CD14-positive monocyte (primary cell): ENCODE measurements around the gene DOCK4. TPM values are rescaled to one million over a fixed set of nuclear protein-coding genes. Genes with fewer than 3 reads are reported as not detected.

ENCODE experiments used
- DNase-seq, 3 donors: peaks; one replicate each; pipeline ENCODE4 v3.0.0-alpha.2; 2011 to 2022
- H2AFZ ChIP-seq: 2 replicates; pipeline ENCODE4 v1.6.0; 2012; ENCODE audit warnings: mild to moderate bottlenecking, low read depth, low read length, inconsistent platforms; ENCODE audit not compliant: insufficient read depth, poor library complexity, severe bottlenecking
- H3K27ac ChIP-seq, 2 donors: 1 replicate in 1 of 2; 2 replicates in 1 of 2; pipeline ENCODE4 v1.5.1; 2012 to 2013; ENCODE audit warnings: low read length in 2 of 2, control low read depth in 1 of 2, inconsistent platforms in 1 of 2, low read depth in 1 of 2, mild to moderate bottlenecking in 1 of 2
- H3K27me3 ChIP-seq, 2 donors: one replicate each; pipeline versions ENCODE4 v1.6.0 to v1.6.1; 2011 to 2013; ENCODE audit warnings: low read length in 2 of 2; ENCODE audit not compliant: control insufficient read depth in 2 of 2, insufficient read depth in 2 of 2
- H3K36me3 ChIP-seq, 2 donors: replicated peaks in 1 of 2; 1 replicate in 1 of 2; 2 replicates in 1 of 2; pipeline versions ENCODE4 v1.5.1 to v1.6.1; 2012 to 2013; ENCODE audit warnings: low read length in 2 of 2, control low read depth in 1 of 2, inconsistent platforms in 1 of 2, mild to moderate bottlenecking in 1 of 2; ENCODE audit not compliant: insufficient read depth in 2 of 2, control insufficient read depth in 1 of 2
- H3K4me1 ChIP-seq, 2 donors: 1 replicate in 1 of 2; 2 replicates in 1 of 2; pipeline versions ENCODE4 v1.5.1 to v1.6.1; 2012 to 2013; ENCODE audit warnings: low read length in 2 of 2, control low read depth in 1 of 2, inconsistent platforms in 1 of 2, mild to moderate bottlenecking in 1 of 2, moderate library complexity in 1 of 2; ENCODE audit not compliant: insufficient read depth in 2 of 2, control insufficient read depth in 1 of 2
- H3K4me2 ChIP-seq: replicated peaks from 2 replicates; pipeline ENCODE3; 2012; ENCODE audit warnings: low read length, moderate library complexity, mild to moderate bottlenecking; ENCODE audit not compliant: poor library complexity, severe bottlenecking; ENCODE audit errors: extremely low read depth
- H3K4me3 ChIP-seq, 3 experiments: fragments of 200-600 bp in 1 of 3; sonication (generic) in 1 of 3; replicated peaks in 1 of 3; 1 replicate in 2 of 3; 2 replicates in 1 of 3; pipeline ENCODE4 v1.5.1; 2011 to 2013; ENCODE audit warnings: low read length in 3 of 3, mild to moderate bottlenecking in 3 of 3, control low read depth in 2 of 3, low read depth in 2 of 3, inconsistent platforms in 1 of 3, moderate library complexity in 1 of 3
- H3K79me2 ChIP-seq: 2 replicates; pipeline ENCODE4 v1.6.0; 2012; ENCODE audit warnings: mild to moderate bottlenecking, control low read depth, inconsistent platforms, low read length, moderate library complexity; ENCODE audit not compliant: insufficient read depth
- H3K9ac ChIP-seq: 2 replicates; pipeline ENCODE4 v1.6.0; 2017; ENCODE audit warnings: low read length, mild to moderate bottlenecking; ENCODE audit not compliant: insufficient read depth, poor library complexity, severe bottlenecking
- H3K9me3 ChIP-seq, 2 donors: replicated peaks in 1 of 2; 1 replicate in 1 of 2; 2 replicates in 1 of 2; pipeline versions ENCODE4 v1.5.1 to v1.6.1; 2012 to 2013; ENCODE audit warnings: low read length in 2 of 2, control low read depth in 1 of 2; ENCODE audit not compliant: control insufficient read depth in 1 of 2, insufficient read depth in 1 of 2
- H4K20me1 ChIP-seq: 2 replicates; pipeline ENCODE4 v1.6.0; 2012; ENCODE audit warnings: mild to moderate bottlenecking, low read length, control low read depth, moderate library complexity; ENCODE audit not compliant: insufficient read depth
- H3K27ac Mint-ChIP-seq, 7 donors: one replicate each; pipeline ENCODE4 v1.8.0; 2020; ENCODE audit warnings: mild to moderate bottlenecking in 7 of 7, mixed read lengths in 7 of 7, moderate library complexity in 6 of 7, inconsistent platforms in 2 of 7
- H3K27me3 Mint-ChIP-seq, 3 donors: one replicate each; pipeline ENCODE4 v1.8.0; 2021 to 2022; ENCODE audit warnings: low read depth in 3 of 3, mild to moderate bottlenecking in 3 of 3, mixed read lengths in 3 of 3, moderate library complexity in 3 of 3, inconsistent platforms in 1 of 3
- H3K36me3 Mint-ChIP-seq, 2 donors: one replicate each; pipeline ENCODE4 v1.8.0; 2020; ENCODE audit warnings: mixed read lengths in 2 of 2, inconsistent platforms in 1 of 2, mild to moderate bottlenecking in 1 of 2
- H3K4me1 Mint-ChIP-seq: one replicate; pipeline ENCODE4 v1.8.0; 2020; ENCODE audit warnings: mild to moderate bottlenecking, mixed read lengths
- H3K4me3 Mint-ChIP-seq, 2 donors: one replicate each; pipeline ENCODE4 v1.8.0; 2020; ENCODE audit warnings: mild to moderate bottlenecking in 2 of 2, mixed read lengths in 2 of 2, moderate library complexity in 1 of 2
- H3K9me3 Mint-ChIP-seq, 7 donors: one replicate each; pipeline ENCODE4 v1.8.0; 2020 to 2022; ENCODE audit warnings: mixed read lengths in 7 of 7, mild to moderate bottlenecking in 6 of 7, moderate library complexity in 6 of 7, inconsistent platforms in 2 of 7
- CTCF ChIP-seq: fragments of 200-600 bp; IDR thresholded peaks from one replicate; pipeline ENCODE4 v1.8.0; 2022; ENCODE audit warnings: antibody characterized with exemption, mild to moderate bottlenecking
- WGBS: methylation state at CpG from one replicate; pipeline ENCODE4 v1.1.5; 2013; ENCODE audit warnings: missing lambda C conversion rate; ENCODE audit not compliant: insufficient coverage; 5-methylcytosine and 5-hydroxymethylcytosine counted together
- intact Hi-C, 2 donors: fragments of 100-400 bp; cut with micrococcal nuclease; formaldehyde crosslinking; loops; one replicate each; pipeline versions ENCODE4 v1.15.0 to v1.15.1; 2023
- polyA plus RNA-seq, 3 donors: library from polyadenylated mRNA; depleted of rRNA in 1 of 3; unstranded in 2 of 3; stranded (reverse) in 1 of 3; fragments of 300-500 nt in 2 of 3; fragments of >200 nt in 1 of 3; fragmentation: Illumina TruSeq in 2 of 3; gene quantifications; 1 replicate in 2 of 3; 2 replicates in 1 of 3; pipeline ENCODE4 v1.2.3, GENCODE V29; 2012 to 2021

Gene DOCK4
- polyA plus RNA-seq, 3 donors = 1.3 to 5.0 (median 2.7) TPM

GRCh38 chr7:112224186-112224585 is 18.0 kb upstream of the DOCK4 start:
- H3K27me3 ChIP-seq = no peaks in the 10 kb centered on the region
- Mint-ChIP-seq H3K4me1 (no peaks in the 10 kb centered on the region), H3K4me3 (no peak overlapping the region), H3K9me3 (peaks cover 2 to 11% (median 7%) of the 10 kb centered on the region in 7 donors), H3K27ac (no peak overlapping the region), H3K27me3 (no peaks in the 10 kb centered on the region), H3K36me3 (peaks cover 14 to 16% of the 10 kb centered on the region in 2 donors)
- H3K36me3 ChIP-seq = no peaks in the 10 kb centered on the region
- no peak overlapping the region for H3K9ac ChIP-seq
- H3K4me1 ChIP-seq = no peaks in the 10 kb centered on the region
- H2AFZ ChIP-seq = no peak overlapping the region
- TF ChIP-seq CTCF = no peak
- H3K9me3 ChIP-seq = peaks cover 0 to 7% of the 10 kb centered on the region in 2 donors
- no peak overlapping the region for H3K4me2 ChIP-seq
- H3K79me2 ChIP-seq = peaks cover 41% of the 10 kb centered on the region
- DNase-seq = no peak
- WGBS = no CpG with 5 or more reads among the region's 2 CpGs
- no peak overlapping the region for H3K4me3 ChIP-seq
- peaks cover 63% of the 10 kb centered on the region for H4K20me1 ChIP-seq
- no peak overlapping the region for H3K27ac ChIP-seq
- intact Hi-C loops = no loop called here

- Mint-ChIP-seq H3K9me3 (peaks cover 2 to 14% (median 7%) of the 10 kb centered on the region in 7 donors), H3K36me3 (peaks cover 14 to 20% of the 10 kb centered on the region in 2 donors), H3K27me3 (no peaks in the 10 kb centered on the region), H3K27ac (no peak overlapping the region), H3K4me1 (no peaks in the 10 kb centered on the region), H3K4me3 (no peak overlapping the region)
- DNase-seq = no peak
- H4K20me1 ChIP-seq = peaks cover 55% of the 10 kb centered on the region
- no peaks in the 10 kb centered on the region for H3K36me3 ChIP-seq
- intact Hi-C loops = no loop called here
- no peak overlapping the region for H3K4me3 ChIP-seq
- H3K9ac ChIP-seq = no peak overlapping the region
- no peak for TF ChIP-seq CTCF
- H3K27me3 ChIP-seq = no peaks in the 10 kb centered on the region
- no peaks in the 10 kb centered on the region for H3K4me1 ChIP-seq
- H3K9me3 ChIP-seq = peaks cover 0 to 7% of the 10 kb centered on the region in 2 donors
- 93% methylated on average over 2 of the region's 3 CpGs for WGBS
- H3K4me2 ChIP-seq = no peak overlapping the region
- no peak overlapping the region for H3K27ac ChIP-seq
- peaks cover 44% of the 10 kb centered on the region for H3K79me2 ChIP-seq
- no peak overlapping the region for H2AFZ ChIP-seq
Observed at GRCh38 chr7:112223310-112223709, 17.1 kb upstream of the DOCK4 start.
